GM18858 (cell line): ENCODE measurements around the gene KCTD12.

Experiments used
- ATAC-seq: cut with Tn5 transposase; IDR thresholded peaks from one replicate; pipeline ENCODE4 v1.9.1; 2021; ENCODE audit not compliant: unreplicated experiment

Gene KCTD12

DNA sequence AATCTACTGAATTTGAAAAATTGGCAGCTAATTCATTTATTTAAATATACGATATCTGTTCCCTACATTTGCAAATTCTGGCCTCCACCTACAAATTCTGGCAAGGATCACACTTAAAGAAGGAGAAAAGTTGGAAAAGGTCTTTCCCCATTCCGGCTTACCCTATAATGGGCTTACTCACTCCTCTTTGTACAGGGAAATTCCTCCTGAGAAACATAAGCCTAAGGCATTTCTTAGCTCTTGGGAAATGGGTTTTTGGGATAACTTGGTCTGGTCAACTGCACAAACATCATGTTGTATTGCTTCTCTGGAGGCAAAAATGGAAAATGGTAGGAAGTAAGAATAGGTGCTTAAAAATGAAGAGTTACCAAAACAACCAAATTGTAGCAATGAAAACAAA, 25.5 kb downstream of the KCTD12 start:
- no peak for ATAC-seq

DNA sequence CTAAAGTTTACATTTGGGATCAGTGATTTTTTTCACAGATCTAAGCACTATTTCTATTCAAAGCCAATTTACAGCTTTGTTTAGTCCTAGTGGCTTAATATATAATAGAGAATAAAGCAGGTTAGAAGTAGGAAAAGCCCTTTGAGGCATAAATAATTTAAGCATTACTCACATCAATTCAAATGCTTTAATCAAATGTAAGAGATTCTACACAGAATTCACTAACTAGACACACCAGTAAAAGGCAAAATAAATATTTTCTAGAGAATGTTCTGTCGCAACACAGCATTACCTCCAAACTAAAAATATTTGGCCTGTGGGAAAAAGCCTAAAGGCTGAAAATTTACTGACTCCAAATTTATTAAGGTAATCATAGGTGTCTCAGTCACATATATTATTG, 31.3 kb downstream of the KCTD12 start:
- ATAC-seq = no peak

DNA sequence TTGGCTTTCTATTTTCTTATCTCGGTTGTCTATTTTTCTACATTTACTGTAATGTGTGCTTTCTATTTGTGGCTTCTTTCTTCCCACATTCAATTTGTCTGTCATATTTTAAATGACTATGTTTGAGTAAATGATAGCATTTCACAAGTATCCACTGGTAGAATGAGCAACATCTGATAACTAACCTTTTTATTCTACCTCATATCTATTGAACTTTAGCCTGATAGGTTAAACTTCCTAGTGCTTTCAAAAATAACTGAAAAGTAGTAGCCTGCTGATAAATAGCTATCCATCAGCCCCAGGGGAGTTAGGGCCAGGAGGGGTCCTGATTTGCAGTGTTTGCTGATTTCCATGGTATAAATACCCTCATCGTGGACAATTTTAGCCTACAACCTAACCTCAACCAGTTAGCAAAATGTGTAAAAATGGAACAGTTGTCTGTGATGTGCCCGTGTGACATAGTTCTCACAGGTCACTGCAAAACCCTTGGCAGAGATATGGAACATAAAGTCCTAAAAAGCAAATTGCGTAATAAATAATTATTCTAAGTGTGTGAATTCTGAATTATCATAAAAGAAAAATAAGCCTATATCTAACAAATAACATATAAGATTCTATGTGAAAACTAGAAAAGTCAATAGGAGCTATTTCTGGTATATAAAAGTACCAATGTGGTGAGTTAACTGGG, 32.1 kb downstream of the KCTD12 start:
- no peak for ATAC-seq

DNA sequence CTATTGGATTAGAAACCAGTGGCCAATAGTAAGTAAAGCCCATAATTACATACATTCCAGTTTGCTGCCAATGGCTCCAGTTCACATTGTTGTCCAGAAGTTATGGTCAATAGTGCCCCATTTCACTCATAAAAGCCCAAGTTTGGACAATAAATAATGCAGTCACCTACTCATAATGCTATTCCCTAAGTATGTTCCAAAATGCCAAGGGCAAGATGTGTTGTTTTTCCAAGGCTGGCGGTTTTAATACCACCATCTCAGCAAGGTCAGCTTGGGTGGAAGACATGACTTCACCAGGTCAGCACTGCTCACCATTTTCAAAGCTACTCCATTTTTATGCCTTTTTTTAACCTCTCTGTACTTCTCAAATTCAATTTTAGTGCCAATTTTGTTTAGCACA, 32.7 kb downstream of the KCTD12 start:
- ATAC-seq = no peak

DNA sequence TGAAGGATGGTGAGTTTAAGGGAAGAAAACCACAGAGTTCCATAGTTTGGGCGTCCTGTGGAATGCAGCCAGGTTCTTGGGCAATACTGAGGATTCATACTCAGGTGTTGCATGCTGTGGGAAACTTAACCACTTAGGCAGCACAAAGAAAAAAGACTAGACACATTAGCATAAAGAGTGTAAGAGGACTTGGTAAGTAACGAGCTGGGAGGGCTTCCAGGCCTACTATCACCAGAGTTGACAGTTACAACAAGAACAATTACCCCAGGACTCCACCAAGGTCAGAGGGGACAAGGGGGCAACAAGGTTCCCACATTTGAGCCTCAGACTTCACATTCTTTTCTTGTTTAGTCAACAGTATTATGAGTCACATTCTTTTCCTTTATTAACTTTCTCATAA, 33.2 kb downstream of the KCTD12 start:
- ATAC-seq = no peak

- no peak for ATAC-seq
Measured at GRCh38 chr13:76851961-76852360, 34.2 kb downstream of the KCTD12 start.

DNA sequence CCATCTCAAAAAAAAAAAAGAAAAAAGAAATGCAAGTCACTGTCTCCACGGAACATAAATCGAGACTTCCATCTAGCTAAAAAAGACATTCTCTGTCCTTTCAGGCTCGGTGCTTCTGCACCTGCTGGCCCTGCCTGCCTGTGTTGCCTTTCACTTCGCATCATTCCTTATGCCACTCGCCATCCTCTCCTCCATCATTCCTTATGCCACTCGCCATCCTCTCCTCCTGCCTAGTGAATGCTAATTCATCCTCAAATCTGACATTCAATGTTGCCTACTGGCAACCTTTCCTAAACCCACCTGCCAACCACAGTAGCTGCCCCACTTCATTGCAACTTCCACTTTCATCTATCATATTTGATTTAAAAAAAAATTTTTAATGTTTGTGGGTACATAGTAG, 36.7 kb downstream of the KCTD12 start:
- no peak for ATAC-seq

DNA sequence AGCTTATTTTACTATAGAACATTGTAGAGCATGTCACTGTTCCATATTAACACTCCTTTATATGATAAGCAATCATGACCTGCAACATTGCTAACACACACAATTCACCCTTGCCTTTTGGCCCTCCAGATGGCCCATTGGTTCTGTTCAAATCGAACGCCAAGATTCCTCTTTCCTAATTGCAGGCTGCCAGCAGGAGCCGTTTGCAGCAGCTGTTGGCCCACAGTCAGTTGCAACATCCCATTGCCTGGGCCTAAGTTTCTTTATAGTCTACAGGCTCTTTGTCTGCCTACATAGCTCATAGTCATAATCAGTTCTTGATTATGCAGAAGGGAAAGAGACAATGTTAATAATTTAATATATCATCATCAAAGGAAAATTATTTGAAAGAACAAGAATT, 37.6 kb downstream of the KCTD12 start:
- ATAC-seq = no peak

GRCh38 chr13:76846363-76846762, 39.8 kb downstream of the KCTD12 start:
- no peak for ATAC-seq

- no peak for ATAC-seq
Measured at GRCh38 chr13:76845865-76846264, 40.3 kb downstream of the KCTD12 start.

- no peak for ATAC-seq
Measured at GRCh38 chr13:76845367-76845766, 40.8 kb downstream of the KCTD12 start.

DNA sequence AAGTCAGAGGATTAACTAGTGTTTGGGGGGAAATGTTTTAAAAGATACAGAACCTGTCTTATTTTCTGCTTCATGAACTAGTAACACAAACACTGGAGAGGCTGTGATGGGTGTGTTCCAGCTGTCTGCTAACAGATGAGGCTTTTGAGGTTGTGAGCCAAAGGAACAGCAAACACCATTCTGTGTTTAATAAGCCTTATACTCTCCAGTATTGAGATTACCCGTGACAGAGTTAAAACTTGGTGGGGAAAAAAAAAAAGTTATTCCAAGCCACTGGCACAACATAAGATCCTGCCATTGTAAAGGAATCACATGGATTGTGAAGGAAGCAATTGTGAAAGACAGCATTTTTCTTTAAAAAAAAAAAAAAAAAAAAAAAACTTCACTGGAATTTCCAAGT, 48.4 kb downstream of the KCTD12 start:
- no peak for ATAC-seq

GRCh38 chr13:76836311-76836710, 49.9 kb downstream of the KCTD12 start:
- ATAC-seq = no peak

DNA sequence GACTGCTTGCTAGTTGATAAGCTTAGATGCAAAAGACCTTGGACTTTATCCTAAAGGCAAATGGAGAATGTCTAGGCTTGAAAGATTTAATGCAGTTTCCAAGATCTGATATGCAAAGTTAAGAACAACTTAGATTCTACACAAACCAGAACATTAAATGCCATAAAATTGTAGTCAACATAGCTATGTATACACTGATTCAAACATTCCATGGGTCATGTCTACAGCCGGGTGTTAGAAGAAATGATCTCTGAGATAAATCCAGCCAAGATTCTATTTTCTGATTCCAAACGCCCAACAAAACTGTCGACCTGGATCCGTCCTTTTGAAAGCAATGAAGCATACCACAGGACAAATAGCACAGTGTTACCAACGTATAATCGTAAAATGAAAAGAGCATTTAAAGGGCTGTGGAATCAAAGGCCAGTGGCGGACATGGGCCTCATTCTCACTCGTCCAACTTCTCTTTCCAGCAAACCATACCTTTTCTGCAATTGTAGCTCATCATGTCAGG, 52.7 kb downstream of the KCTD12 start:
- no peak for ATAC-seq

DNA sequence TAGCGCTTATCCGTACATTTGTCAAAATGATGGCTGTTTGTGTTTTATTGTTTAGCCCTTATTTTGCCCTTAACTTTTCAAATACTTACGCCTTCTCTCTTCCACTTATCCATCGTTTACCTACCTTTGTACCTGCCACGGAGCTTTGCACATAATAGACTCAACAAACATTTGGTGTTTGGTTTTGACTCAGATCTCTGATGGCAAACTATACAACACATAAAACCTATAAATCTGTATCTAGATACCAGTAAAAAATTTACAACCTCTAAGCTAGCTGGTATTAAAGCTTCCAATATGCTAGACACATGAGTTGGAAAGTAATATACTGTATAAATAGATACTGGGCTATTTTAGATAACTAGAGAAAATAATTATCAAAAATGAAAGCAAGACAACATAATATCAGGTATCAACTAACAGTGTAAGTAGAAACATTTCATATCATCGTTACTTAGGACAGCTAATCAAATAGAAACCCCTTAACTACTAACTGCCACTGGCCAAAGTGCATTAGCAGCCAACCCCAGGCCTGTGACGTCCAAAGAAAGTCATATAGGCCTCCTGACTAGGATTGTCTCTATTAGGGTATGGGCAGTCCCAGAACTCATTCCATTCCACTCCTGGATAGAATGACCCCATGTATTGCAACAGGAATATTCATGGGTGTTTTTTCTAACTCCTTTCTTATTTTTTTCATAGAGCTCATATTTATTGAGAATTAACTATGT, 53.8 kb downstream of the KCTD12 start:
- no peak for ATAC-seq

GRCh38 chr13:76830805-76831204, 55.4 kb downstream of the KCTD12 start:
- no peak for ATAC-seq
